Activated CD8-positive, alpha-beta T cell treated with anti-CD3 and anti-CD28 coated beads, Interleukin-2, amount 10 ng/mL, durations not matched to agents 7 days and 5 days (primary cell): ENCODE measurements around the gene C1orf198. TPM values are rescaled to one million over a fixed set of nuclear protein-coding genes. Genes with fewer than 3 reads are reported as not detected.

Source experiments
- ATAC-seq: fragments of 150-1000 bp; cut with Tn5 transposase; one replicate; pipeline ENCODE4 v1.10.0; 2021; ENCODE audit warnings: moderate library complexity
- CTCF ChIA-PET: fragments of 350-600 bp; sonication (Branson Sonifier 250); formaldehyde crosslinking; loops from one replicate; lab custom pipeline; 2021; ENCODE audit warnings: antibody characterized with exemption; lab: Charles Lee
- POLR2A ChIA-PET: fragments of 350-600 bp; sonication (Branson Sonifier 250); formaldehyde crosslinking; loops from one replicate; lab custom pipeline; 2021; ENCODE audit warnings: antibody characterized with exemption; lab: Charles Lee
- DNase-seq: peaks from one replicate; pipeline ENCODE4 v3.0.0-alpha.2; 2020
- H3K27ac Mint-ChIP-seq: one replicate; pipeline ENCODE4 v1.8.0; 2021; ENCODE audit warnings: mild to moderate bottlenecking, mixed read lengths
- H3K27me3 Mint-ChIP-seq: one replicate; pipeline ENCODE4 v1.8.0; 2021; ENCODE audit warnings: low read depth, mixed read lengths
- H3K36me3 Mint-ChIP-seq: one replicate; pipeline ENCODE4 v1.8.0; 2021; ENCODE audit warnings: low read depth, mixed read lengths
- H3K4me1 Mint-ChIP-seq: one replicate; pipeline ENCODE4 v1.8.0; 2021; ENCODE audit warnings: low read depth, mixed read lengths
- H3K4me3 Mint-ChIP-seq: one replicate; pipeline ENCODE4 v1.8.0; 2021; ENCODE audit warnings: mild to moderate bottlenecking, mixed read lengths
- H3K9me3 Mint-ChIP-seq: one replicate; pipeline ENCODE4 v1.8.0; 2022; ENCODE audit warnings: mixed read lengths; ENCODE audit not compliant: insufficient read depth
- total RNA-seq, 2 experiments: library from RNA; stranded (reverse); gene quantifications; one replicate each; pipeline ENCODE4 v1.2.3, GENCODE V29; 2021

C1orf198 gene
- total RNA-seq, 2 experiments from 2014 or later: 2.5 to 2.6 TPM

DNA sequence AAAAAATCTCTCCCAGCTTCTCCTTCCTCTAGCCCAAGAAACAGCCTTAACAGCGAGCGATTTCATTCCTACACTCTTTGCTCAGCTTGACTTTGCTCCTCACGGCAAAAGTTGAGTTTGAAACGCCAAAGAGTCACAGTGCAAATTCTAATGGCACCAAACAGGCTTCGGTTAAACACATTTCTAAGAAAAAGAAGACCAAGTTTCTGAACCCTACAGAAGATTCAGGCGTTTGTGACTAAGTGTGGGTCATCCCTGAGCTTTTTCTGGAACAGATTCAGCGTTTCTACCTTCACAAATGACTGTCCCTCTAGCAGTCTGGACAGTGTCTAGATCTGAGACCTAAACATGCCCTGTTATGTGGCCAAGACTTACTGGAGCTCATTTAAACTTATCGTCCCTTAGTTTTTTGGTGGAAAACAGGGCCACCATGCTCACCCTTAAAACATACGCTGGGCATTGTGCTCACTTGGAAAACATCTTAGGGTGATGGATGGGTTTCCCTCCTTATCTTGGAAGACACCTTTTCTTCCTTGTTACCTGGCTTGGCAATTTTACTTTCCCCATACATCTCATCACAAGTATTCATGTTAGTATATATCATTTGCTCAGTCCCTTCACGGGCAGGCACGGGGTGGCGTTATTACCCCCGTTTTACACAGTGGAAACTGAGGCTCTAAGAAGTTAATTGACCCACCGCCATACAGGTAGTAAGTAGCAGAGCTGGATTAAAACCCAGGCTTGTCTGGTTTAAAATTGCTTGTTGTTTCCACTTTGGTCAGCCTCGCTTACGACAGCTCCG is 1.0 kb downstream of the C1orf198 start:
- no peak for ATAC-seq
- H3K4me3 Mint-ChIP-seq: peak overlapping the region; percentile 78
- H3K4me1 Mint-ChIP-seq: peaks cover 19% of the 10 kb centered on the region
- CTCF ChIA-PET: interaction anchor here (0.6 to 1.7 kb wide), 2 partner anchors 49 to 224 kb away, joined by 3 to 5 read pairs; no protein-coding TSS in a partner anchor
- no peak for DNase-seq
- no peaks in the 10 kb centered on the region for H3K36me3 Mint-ChIP-seq
- POLR2A ChIA-PET: interaction anchor here (0.9 kb wide), 1 partner anchor 9 kb away, joined by 3 read pairs; no protein-coding TSS in a partner anchor
- no peaks in the 10 kb centered on the region for H3K9me3 Mint-ChIP-seq
- peaks cover 41% of the 10 kb centered on the region for H3K27me3 Mint-ChIP-seq
- H3K27ac Mint-ChIP-seq: no peak overlapping the region

GRCh38 chr1:230866171-230867070 is 1.9 kb downstream of the C1orf198 start:
- H3K4me3 Mint-ChIP-seq: peak overlapping the region; percentile 11
- DNase-seq (no peak), ATAC-seq (no peak)
- no peak overlapping the region for H3K27ac Mint-ChIP-seq
- peaks cover 19% of the 10 kb centered on the region for H3K4me1 Mint-ChIP-seq
- peaks cover 34% of the 10 kb centered on the region for H3K27me3 Mint-ChIP-seq
- H3K9me3 Mint-ChIP-seq: no peaks in the 10 kb centered on the region
- ChIA-PET CTCF (interaction anchor here (1.7 kb wide), 1 partner anchor 223 kb away, joined by 5 read pairs; no protein-coding TSS in a partner anchor), POLR2A (no interaction called here)
- H3K36me3 Mint-ChIP-seq: no peaks in the 10 kb centered on the region

DNA sequence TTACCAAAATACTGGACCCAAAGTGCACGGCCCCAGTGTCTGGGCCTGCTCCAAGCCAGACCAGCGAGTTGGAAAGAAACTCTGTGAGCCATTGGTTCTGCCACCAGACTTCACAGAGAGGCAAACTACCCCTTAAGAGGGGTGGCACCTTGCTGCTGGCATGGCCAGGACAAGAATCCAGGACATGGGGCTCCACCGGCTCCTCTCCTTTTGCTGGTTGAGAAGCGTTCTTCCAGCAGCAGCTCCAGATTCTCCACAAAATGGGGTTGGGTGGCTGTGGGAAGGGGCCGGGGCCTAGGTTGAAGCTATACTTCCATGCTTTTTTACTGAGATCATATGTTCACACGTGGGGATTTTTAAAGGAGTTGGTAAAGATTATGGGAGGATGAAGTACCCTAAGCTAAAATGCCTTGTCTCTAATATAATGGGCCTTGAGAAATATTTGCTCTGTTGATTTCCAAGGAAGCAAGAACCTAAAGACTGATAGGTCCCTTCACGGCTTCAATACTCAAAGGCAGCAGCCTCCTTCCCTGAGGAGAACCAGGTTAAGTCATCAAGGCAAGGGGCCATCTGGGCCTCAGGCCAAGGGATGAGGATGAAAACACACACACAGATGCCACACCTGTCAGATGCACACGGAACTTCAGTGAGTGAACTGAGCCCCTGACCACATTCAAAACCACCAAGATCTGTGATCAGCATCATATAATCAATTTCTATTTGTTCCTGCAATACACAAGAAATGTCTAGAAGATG is 3.1 kb downstream of the C1orf198 start:
- Mint-ChIP-seq H3K4me1 (peaks cover 19% of the 10 kb centered on the region), H3K36me3 (no peaks in the 10 kb centered on the region), H3K27ac (no peak overlapping the region), H3K4me3 (no peak overlapping the region), H3K9me3 (no peaks in the 10 kb centered on the region), H3K27me3 (peaks cover 25% of the 10 kb centered on the region)
- no peak for DNase-seq
- ChIA-PET POLR2A (no interaction called here), CTCF (no interaction called here)
- no peak for ATAC-seq

GRCh38 chr1:230864441-230864840 is 3.9 kb downstream of the C1orf198 start:
- peaks cover 22% of the 10 kb centered on the region for H3K27me3 Mint-ChIP-seq
- CTCF ChIA-PET: interaction anchor here (0.9 kb wide), 1 partner anchor 231 kb away, joined by 3 read pairs; no protein-coding TSS in a partner anchor
- no peak overlapping the region for H3K27ac Mint-ChIP-seq
- H3K36me3 Mint-ChIP-seq: no peaks in the 10 kb centered on the region
- DNase-seq (no peak), ATAC-seq (no peak)
- no peaks in the 10 kb centered on the region for H3K9me3 Mint-ChIP-seq
- POLR2A ChIA-PET: no interaction called here
- no peak overlapping the region for H3K4me3 Mint-ChIP-seq
- peaks cover 17% of the 10 kb centered on the region for H3K4me1 Mint-ChIP-seq

- no peak overlapping the region for H3K4me3 Mint-ChIP-seq
- no peaks in the 10 kb centered on the region for H3K9me3 Mint-ChIP-seq
- peaks cover 13% of the 10 kb centered on the region for H3K4me1 Mint-ChIP-seq
- CTCF ChIA-PET: interaction anchor here (0.9 kb wide), 1 partner anchor 230 kb away, joined by 3 read pairs; no protein-coding TSS in a partner anchor
- ATAC-seq (no peak), DNase-seq (no peak)
- POLR2A ChIA-PET: interaction anchor here (0.6 kb wide), 1 partner anchor 11 kb away, joined by 3 read pairs; no protein-coding TSS in a partner anchor
- peaks cover 15% of the 10 kb centered on the region for H3K27me3 Mint-ChIP-seq
- no peaks in the 10 kb centered on the region for H3K36me3 Mint-ChIP-seq
- no peak overlapping the region for H3K27ac Mint-ChIP-seq
Measured at GRCh38 chr1:230863449-230863848, 4.9 kb downstream of the C1orf198 start.

- Mint-ChIP-seq H3K4me1 (peaks cover 6% of the 10 kb centered on the region), H3K9me3 (no peaks in the 10 kb centered on the region), H3K4me3 (no peak overlapping the region), H3K36me3 (no peaks in the 10 kb centered on the region), H3K27me3 (peaks cover 8% of the 10 kb centered on the region), H3K27ac (no peak overlapping the region)
- CTCF ChIA-PET: no interaction called here
- ATAC-seq (no peak), DNase-seq (no peak)
- POLR2A ChIA-PET: no interaction called here
Measured at GRCh38 chr1:230861970-230862595, 6.2 kb downstream of the C1orf198 start.

DNA sequence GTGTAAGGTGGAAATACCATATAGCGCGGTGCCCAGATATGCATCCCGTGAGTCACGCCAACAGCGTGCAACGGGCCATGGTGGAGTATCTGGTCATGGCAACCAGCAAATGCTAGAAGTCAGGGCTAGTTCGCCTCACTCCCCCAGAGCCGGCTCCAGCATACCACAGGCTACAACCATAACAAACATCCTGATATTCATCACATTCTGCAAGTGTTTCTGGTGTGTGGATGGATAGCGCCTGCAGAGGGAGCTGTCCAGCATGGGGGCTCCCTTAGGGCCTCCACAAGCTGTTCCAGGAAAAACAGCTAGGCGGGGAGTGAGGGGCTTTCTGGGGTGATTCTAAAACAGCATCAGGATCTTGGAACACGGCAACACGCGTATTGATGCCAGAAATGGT is 6.8 kb downstream of the C1orf198 start:
- Mint-ChIP-seq H3K27ac (no peak overlapping the region), H3K27me3 (peaks cover 2% of the 10 kb centered on the region), H3K36me3 (no peaks in the 10 kb centered on the region), H3K4me1 (peaks cover 2% of the 10 kb centered on the region), H3K4me3 (no peak overlapping the region), H3K9me3 (no peaks in the 10 kb centered on the region)
- CTCF ChIA-PET: no interaction called here
- ATAC-seq: no peak
- no peak for DNase-seq
- POLR2A ChIA-PET: no interaction called here

DNA sequence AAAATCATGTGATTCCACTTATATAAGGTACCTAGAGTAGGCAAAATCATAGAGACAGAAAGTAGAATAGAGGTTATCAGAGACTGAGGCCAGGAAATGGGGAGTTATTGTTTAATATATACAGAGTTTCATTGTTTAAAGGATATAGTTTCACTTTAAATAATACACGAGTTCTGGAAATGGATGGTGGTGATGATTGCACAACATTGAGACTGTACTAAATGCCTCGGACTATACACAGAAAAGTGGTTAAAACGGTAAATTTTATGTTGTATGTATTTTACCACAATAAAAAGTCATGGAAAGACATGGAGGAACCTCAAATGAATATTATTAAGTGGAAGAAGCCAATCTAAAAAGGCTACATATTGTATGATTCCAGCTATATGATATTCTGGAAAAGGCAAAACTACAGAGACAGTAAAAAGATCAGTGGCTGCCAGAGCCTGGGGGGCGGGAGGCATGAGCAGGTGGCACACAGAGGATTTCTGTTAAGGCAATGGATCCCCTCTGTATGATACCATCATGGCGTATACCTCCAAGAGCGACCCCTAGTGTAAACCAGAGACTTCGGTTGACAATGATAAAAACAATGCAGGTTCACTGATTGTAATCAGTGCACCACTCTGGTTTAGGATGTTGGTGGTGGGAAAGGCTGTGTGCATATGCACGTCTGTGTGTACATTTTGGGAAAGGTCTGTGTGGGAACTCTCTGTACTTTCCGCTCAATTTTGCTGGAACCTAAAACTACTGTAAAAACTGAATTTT is 7.5 kb downstream of the C1orf198 start:
- ATAC-seq (no peak), DNase-seq (no peak)
- no peak overlapping the region for H3K27ac Mint-ChIP-seq
- H3K9me3 Mint-ChIP-seq: no peaks in the 10 kb centered on the region
- H3K36me3 Mint-ChIP-seq: no peaks in the 10 kb centered on the region
- ChIA-PET CTCF (no interaction called here), POLR2A (no interaction called here)
- peaks cover 2% of the 10 kb centered on the region for H3K4me1 Mint-ChIP-seq
- H3K4me3 Mint-ChIP-seq: no peak overlapping the region
- H3K27me3 Mint-ChIP-seq: no peaks in the 10 kb centered on the region

DNA sequence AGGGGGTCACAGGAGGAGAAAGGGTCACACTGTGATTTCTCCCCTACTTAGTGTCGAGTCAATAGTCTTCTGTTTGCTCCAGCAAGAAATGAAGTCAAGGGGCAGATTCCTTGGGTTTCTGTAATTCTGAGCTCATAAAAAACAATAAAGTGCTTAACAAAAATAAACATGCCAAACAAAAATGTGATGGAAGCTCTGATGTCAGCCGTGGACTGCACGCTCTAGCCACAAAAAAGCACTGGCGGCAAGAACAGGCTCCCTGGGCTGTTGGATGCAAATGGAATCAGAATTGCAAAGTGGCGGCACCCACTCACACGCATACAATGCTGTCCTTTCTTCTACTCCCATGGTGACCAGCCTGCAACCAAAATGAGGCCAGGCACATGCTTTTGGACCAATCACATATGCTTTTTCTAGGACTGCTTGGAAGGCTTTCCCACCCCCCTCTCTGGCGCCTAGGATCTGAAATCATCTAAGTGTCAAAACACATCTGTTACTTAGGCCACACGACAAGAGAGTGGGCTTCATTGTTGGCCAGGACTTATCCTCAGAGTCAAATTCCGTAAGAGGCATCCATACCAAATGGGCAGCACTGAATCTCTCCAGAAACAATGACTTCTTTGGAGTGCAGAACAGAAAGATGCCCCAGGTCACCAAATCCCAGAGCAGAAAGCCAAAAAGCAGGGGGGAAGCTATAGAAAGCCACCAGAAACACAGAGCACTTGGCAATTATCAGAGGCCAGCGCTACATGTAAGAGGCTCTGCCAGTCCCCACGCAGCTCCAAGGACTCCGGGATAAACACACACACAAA is 9.2 kb downstream of the C1orf198 start:
- ATAC-seq (no peak), DNase-seq (no peak)
- no peaks in the 10 kb centered on the region for H3K27me3 Mint-ChIP-seq
- H3K9me3 Mint-ChIP-seq: no peaks in the 10 kb centered on the region
- no peaks in the 10 kb centered on the region for H3K36me3 Mint-ChIP-seq
- no peak overlapping the region for H3K27ac Mint-ChIP-seq
- H3K4me1 Mint-ChIP-seq: peaks cover 2% of the 10 kb centered on the region
- POLR2A ChIA-PET: interaction anchor here (0.6 to 1.0 kb wide), 2 partner anchors 9 to 29 kb away, joined by 3 to 5 read pairs; partner anchors contain the start of gene C1orf198
- H3K4me3 Mint-ChIP-seq: no peak overlapping the region
- CTCF ChIA-PET: no interaction called here
